Osteocyte (in vitro differentiated cells): ENCODE measurements around the gene PRKACG. TPM values are rescaled to one million over a fixed set of nuclear protein-coding genes. Genes with fewer than 3 reads are reported as not detected.

Source experiments
- DNase-seq: peaks from one replicate; pipeline ENCODE4 v3.0.0; 2021; ENCODE audit warnings: mixed read lengths; ENCODE audit not compliant: unreplicated experiment; ENCODE audit errors: extremely low spot score
- H3K27ac Mint-ChIP-seq: one replicate; pipeline ENCODE4 v1.8.0; 2021; ENCODE audit warnings: mild to moderate bottlenecking, mixed read lengths; ENCODE audit not compliant: unreplicated experiment
- H3K27me3 Mint-ChIP-seq: one replicate; pipeline ENCODE4 v1.8.0; 2021; ENCODE audit warnings: mixed read lengths; ENCODE audit not compliant: unreplicated experiment
- H3K36me3 Mint-ChIP-seq: one replicate; pipeline ENCODE4 v1.8.0; 2021; ENCODE audit warnings: mixed read lengths; ENCODE audit not compliant: unreplicated experiment
- H3K4me1 Mint-ChIP-seq: one replicate; pipeline ENCODE4 v1.8.0; 2021; ENCODE audit warnings: mixed read lengths; ENCODE audit not compliant: unreplicated experiment
- H3K4me3 Mint-ChIP-seq: one replicate; pipeline ENCODE4 v1.8.0; 2021; ENCODE audit warnings: mild to moderate bottlenecking, moderate library complexity, mixed read lengths; ENCODE audit not compliant: unreplicated experiment
- H3K9me3 Mint-ChIP-seq: one replicate; pipeline ENCODE4 v1.8.0; 2021; ENCODE audit warnings: mixed read lengths; ENCODE audit not compliant: unreplicated experiment
- CTCF ChIP-seq: fragments of 200-600 bp; sonication (generic); IDR thresholded peaks from 2 replicates; pipeline ENCODE4 v1.5.0; 2021; ENCODE audit warnings: antibody characterized with exemption, mild to moderate bottlenecking, moderate library complexity
- total RNA-seq: library from RNA; stranded (reverse); gene quantifications from 2 replicates; pipeline ENCODE4 v1.2.1, GENCODE V29; 2021

Gene PRKACG
- total RNA-seq, 1 donor from 2014 or later: not detected

- no peaks in the 10 kb centered on the region for H3K36me3 Mint-ChIP-seq
- H3K9me3 Mint-ChIP-seq: no peaks in the 10 kb centered on the region
- no peak overlapping the region for H3K4me3 Mint-ChIP-seq
- H3K27me3 Mint-ChIP-seq: peaks cover 10% of the 10 kb centered on the region
- no peaks in the 10 kb centered on the region for H3K4me1 Mint-ChIP-seq
- H3K27ac Mint-ChIP-seq: no peak overlapping the region
- DNase-seq: no peak
- TF ChIP-seq CTCF: no peak
Measured at GRCh38 chr9:68983522-68984424, 30.1 kb downstream of the PRKACG start.

- TF ChIP-seq CTCF: no peak
- Mint-ChIP-seq H3K27ac (no peak overlapping the region), H3K4me3 (no peak overlapping the region), H3K4me1 (no peaks in the 10 kb centered on the region), H3K27me3 (peaks cover 10% of the 10 kb centered on the region), H3K36me3 (no peaks in the 10 kb centered on the region), H3K9me3 (no peaks in the 10 kb centered on the region)
- no peak for DNase-seq
Measured at GRCh38 chr9:68983008-68983411, 30.9 kb downstream of the PRKACG start.

GRCh38 chr9:68981789-68982188 lies 32.1 kb downstream of the PRKACG start:
- DNase-seq: no peak
- peaks cover 10% of the 10 kb centered on the region for H3K27me3 Mint-ChIP-seq

GRCh38 chr9:68980341-68980914 lies 33.5 kb downstream of the PRKACG start:
- no peak for TF ChIP-seq CTCF
- DNase-seq: no peak
- no peaks in the 10 kb centered on the region for H3K9me3 Mint-ChIP-seq
- no peak overlapping the region for H3K27ac Mint-ChIP-seq
- no peak overlapping the region for H3K4me3 Mint-ChIP-seq
- H3K4me1 Mint-ChIP-seq: no peaks in the 10 kb centered on the region
- no peaks in the 10 kb centered on the region for H3K36me3 Mint-ChIP-seq
- H3K27me3 Mint-ChIP-seq: peaks cover 12% of the 10 kb centered on the region

More at GRCh38 chr9:68981789-68982188, 32.1 kb downstream of the PRKACG start:
- no peak for TF ChIP-seq CTCF
- Mint-ChIP-seq H3K4me3 (no peak overlapping the region), H3K9me3 (no peaks in the 10 kb centered on the region), H3K36me3 (no peaks in the 10 kb centered on the region), H3K27ac (no peak overlapping the region), H3K4me1 (no peaks in the 10 kb centered on the region)
